Measurements from ENCODE around the gene LRRC74B. TPM values are rescaled to one million over a fixed set of nuclear protein-coding genes. Genes with fewer than 3 reads are reported as not detected.

The LRRC74B gene
- total RNA-seq, 2 donors from 2014 or later: not detected

- Histone ChIP-seq H3K27me3 (no peaks in the 10 kb centered on the region), H3K9ac (ENCODE audit: low read depth in 2 of 2, low read length in 2 of 2) (no peak overlapping the region), H3K4me1 (peaks cover 16% of the 10 kb centered on the region), H3K9me3 (no peaks in the 10 kb centered on the region), H3K36me3 (peaks cover 12% of the 10 kb centered on the region), H3K27ac (no peak overlapping the region), H3K4me3 (no peak overlapping the region)
- no peak for TF ChIP-seq CTCF (IDR thresholded peaks at IDR 0.05)
- DNase-seq: no peak
- intact Hi-C loops (cut with DNase I): no loop called here
Observed at GRCh38 chr22:20998411-20999336, 47.1 kb upstream of the LRRC74B start.

GRCh38 chr22:20999350-21000206 is 46.2 kb upstream of the LRRC74B start:
- DNase-seq: no peak
- no peak overlapping the region for H3K9ac ChIP-seq (ENCODE audit: low read depth in 2 of 2, low read length in 2 of 2)
- TF ChIP-seq CTCF (IDR thresholded peaks at IDR 0.05): no peak
- H3K9me3 ChIP-seq: no peaks in the 10 kb centered on the region
- no peak overlapping the region for H3K27ac ChIP-seq
- intact Hi-C loops (cut with DNase I): no loop called here
- peaks cover 20% of the 10 kb centered on the region for H3K4me1 ChIP-seq
- H3K4me3 ChIP-seq: no peak overlapping the region
- no peaks in the 10 kb centered on the region for H3K27me3 ChIP-seq
- peaks cover 12% of the 10 kb centered on the region for H3K36me3 ChIP-seq

GRCh38 chr22:21000207-21000986 is 45.3 kb upstream of the LRRC74B start:
- no peak for TF ChIP-seq CTCF (IDR thresholded peaks at IDR 0.05)
- Histone ChIP-seq H3K4me1 (peaks cover 20% of the 10 kb centered on the region), H3K9ac (ENCODE audit: low read depth in 2 of 2, low read length in 2 of 2) (peak overlapping the region; percentile 76 to 93), H3K27me3 (no peaks in the 10 kb centered on the region), H3K27ac (no peak overlapping the region), H3K4me3 (peak overlapping the region; percentile 68), H3K36me3 (peaks cover 12% of the 10 kb centered on the region), H3K9me3 (no peaks in the 10 kb centered on the region)
- intact Hi-C loops (cut with DNase I): no loop called here
- no peak for DNase-seq

- Histone ChIP-seq H3K4me1 (peaks cover 20% of the 10 kb centered on the region), H3K27me3 (no peaks in the 10 kb centered on the region), H3K36me3 (peaks cover 12% of the 10 kb centered on the region), H3K27ac (peak overlapping the region; percentile 99), H3K9ac (ENCODE audit: low read depth in 2 of 2, low read length in 2 of 2) (peak overlapping the region; percentile 76 to 93), H3K9me3 (no peaks in the 10 kb centered on the region), H3K4me3 (peak overlapping the region; percentile 68)
- intact Hi-C loops (cut with DNase I): no loop called here
- no peak for TF ChIP-seq CTCF (IDR thresholded peaks at IDR 0.05)
- no peak for DNase-seq
Observed at GRCh38 chr22:21000987-21001600, 44.7 kb upstream of the LRRC74B start.

Measured in colonic mucosa (tissue), 4 donors.